G401.6 (cell line): Measurements from ENCODE around the gene HOXD8.

Experiments
- FAIRE-seq: peaks from 2 replicates; lab custom pipeline; 2012; peaks lifted over from hg19 to GRCh38; lab: Jason Lieb, UNC

Gene HOXD8

DNA sequence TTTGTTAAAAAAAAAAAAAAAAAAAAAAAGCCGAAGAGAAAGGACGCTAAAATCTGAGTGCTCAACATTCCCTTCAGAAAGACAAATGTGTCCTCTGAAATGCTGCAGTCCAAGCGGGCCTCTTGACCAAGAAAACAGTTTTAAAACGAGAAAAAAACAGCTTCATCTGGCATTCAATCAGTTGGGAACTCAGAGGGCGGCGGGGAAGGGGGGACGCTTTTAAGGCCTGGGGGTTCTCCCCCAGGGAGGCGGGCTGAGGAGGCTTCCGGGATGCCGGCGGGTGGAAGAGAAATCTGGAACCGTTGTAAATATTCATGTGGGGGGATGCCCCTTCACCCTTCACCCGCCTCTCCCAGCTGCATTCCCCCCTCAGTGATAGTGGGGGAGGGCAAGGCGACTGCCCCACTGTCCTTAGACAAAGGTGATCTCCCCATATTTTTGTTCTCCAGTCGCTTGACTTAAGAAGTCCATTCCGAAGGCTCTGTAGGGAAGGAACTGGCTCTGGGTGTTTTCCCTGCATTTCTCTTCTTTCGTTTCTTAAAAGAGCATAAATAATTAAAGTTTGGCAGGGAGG is 25.7 kb upstream of the HOXD8 start:
- no peak for FAIRE-seq

GRCh38 chr2:176104316-176105077 is 25.0 kb upstream of the HOXD8 start:
- no peak for FAIRE-seq

DNA sequence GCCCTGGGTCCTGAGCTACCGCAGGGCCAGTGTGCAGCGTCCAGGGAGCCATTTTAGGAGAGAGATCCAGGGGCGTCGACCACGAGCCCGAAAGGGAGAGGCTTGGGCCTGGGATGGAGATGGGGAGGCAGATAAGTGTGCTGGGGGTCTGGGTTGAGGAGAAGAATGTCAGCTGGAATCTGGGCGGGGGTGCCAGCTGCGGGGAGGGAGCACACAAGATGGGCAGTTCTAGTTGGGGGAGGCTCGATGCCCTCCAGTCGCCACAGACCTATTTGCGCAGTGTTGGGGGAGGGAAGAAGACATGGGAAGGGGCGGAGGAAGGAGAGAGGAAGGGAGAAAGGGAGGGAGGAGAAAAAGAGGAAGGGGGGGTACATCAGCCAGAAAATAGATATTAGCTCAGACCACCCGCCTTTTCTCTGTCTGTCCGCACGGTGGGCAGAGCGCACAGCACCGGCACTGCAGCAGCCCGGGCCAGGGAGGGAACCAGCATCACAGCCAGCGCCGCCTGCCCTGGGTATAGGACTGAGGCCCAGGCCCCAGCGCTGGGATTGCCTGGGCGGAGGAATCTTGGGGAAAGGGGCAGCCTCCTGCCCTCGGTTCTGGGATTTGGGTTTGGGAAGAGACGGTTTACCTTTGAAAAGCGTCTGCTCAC is 24.3 kb upstream of the HOXD8 start:
- FAIRE-seq, result no peak

DNA sequence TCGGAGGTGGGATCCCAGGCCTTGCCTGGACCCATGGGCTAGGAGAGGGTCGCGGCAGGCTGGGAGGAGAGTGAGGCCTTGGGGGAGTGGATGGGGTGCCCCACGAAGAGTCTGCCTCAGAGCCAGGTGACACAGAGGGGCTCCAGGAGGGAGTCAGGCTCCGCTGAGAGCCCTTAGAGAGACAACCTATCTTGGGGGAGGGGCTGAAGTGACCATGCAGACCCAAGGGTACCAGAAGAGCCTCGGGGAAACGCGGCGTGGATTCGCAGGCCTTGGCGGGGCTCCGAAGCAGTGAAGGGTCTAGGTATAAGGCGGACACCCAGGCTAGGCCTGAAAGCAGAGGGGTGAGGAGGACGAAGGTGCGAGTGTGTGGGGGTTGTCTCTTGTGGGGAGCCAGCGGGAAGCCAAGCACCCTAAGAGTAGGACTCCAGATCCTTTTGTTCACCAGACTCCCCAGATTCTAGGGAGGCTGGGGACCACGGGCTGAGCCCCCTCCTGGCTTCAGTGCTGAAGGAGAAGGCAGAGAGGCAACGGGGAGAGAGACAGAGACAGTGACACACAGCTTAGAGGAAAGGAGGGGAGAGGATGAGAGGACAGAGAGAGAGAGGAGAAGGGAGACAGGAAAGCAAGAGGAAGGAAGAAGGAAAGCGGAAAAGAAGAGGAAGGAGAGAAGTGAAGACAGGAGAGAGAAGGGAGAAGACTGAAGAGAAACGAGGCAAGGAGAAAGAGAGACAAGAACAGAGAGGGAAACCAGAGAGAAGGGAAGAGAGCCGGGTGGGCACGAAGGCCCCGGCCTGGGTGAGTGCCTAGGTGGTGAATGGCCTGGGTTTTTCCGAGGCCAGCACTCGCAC is 23.6 kb upstream of the HOXD8 start:
- FAIRE-seq, result no peak

- FAIRE-seq, result no peak
Observed at GRCh38 chr2:176106581-176107539, 22.6 kb upstream of the HOXD8 start, which contains the start of gene HOXD11. Gene HOXD11, plus strand, starts transcription at chr2:176107280. Its CDS starts 76 bp downstream, at chr2:176107356.

DNA sequence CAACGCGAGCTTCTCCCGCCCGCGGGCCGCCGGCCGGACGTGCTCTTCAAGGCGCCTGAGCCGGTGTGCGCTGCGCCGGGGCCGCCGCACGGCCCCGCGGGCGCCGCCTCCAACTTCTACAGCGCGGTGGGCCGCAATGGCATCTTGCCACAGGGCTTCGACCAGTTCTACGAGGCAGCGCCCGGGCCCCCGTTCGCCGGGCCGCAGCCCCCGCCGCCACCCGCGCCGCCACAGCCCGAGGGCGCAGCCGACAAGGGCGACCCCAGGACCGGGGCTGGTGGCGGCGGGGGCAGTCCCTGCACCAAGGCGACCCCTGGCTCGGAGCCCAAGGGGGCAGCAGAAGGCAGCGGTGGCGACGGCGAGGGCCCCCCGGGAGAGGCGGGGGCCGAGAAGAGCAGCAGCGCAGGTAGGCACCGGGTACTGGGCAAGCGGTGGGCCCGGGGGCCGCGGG is 21.7 kb upstream of the HOXD8 start:
- FAIRE-seq, result no peak

DNA sequence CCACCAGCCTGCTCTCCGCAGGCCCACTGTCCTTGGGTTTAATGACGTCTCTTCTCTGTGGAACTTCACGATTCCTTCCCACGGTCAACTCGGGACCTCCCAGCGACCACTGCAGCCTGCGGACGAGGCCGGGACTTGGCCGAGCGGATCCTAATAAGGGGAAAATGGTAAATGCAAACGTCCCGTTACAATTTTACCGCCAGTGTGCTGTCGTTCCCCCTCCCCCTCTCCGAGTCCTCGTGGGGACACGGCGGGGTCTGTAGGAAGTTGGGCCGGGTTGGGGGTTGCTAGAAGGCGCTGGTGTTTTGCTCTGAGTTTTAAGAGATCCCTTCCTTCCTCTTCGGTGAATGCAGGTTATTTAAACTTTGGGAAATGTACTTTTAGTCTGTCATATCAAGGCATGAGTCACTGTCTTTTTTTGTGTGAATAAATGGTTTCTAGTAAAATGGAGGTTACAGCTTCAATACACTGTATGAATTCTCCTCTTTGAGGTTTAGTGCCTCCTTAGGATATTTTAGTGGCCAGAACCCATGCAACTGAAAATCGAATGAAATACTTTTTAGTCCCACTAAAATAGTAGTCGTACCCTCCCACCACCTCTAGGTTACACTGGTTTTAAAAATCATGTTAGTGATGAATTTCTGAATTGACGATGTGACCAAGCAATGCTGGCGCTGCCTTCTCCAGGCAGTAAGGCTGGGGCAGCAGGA is 20.2 kb upstream of the HOXD8 start:
- FAIRE-seq, result no peak

DNA sequence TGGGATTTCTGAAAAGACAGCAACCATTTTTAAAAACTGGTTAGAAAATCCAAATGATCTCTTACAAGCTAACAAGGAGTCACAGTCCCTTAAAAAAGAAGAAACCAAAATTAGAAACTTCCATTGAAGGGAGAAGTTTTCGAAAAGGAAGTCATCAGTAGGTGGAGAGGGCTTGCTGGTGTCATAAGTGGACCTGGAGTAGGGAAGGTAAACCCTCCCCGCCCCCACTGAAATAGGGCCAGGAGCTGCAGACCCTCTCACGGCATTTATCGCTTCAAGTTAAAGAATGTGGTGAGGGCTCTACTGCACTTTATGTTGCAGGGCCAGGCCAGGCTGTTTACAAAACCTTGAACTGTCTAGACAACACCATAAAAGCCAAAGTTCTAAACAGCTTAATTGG is 19.6 kb upstream of the HOXD8 start:
- FAIRE-seq, result no peak

- no peak for FAIRE-seq
Observed at GRCh38 chr2:176110415-176111308, 18.8 kb upstream of the HOXD8 start.

GRCh38 chr2:176111309-176111663 is 18.2 kb upstream of the HOXD8 start:
- peak; percentile 82 for FAIRE-seq

DNA sequence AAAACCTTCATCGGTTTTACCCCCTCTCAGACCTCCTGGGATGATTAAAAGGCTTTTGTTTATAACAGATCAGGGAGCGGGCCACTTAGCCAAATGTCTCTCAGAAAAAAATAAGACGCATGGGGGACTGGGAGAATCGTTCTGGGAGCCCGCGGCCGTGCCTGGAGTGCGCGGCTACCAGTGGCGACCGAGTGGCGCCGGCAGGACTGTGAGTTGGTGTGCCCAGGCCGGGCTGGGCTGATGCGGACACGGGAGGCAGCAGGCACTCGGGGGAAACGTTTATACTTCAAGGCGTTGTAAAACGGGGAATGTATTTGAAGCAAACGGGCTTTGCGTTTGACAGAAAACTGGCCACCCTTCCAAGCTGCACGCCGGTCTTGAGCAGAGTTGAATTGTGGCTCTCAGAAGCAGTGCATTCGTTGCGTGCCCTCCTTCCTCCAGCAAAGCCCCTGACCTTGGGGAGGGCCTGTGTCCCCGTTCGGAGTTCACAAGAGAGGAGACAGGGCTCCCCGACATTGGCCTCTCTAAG is 17.6 kb upstream of the HOXD8 start:
- FAIRE-seq, result no peak

DNA sequence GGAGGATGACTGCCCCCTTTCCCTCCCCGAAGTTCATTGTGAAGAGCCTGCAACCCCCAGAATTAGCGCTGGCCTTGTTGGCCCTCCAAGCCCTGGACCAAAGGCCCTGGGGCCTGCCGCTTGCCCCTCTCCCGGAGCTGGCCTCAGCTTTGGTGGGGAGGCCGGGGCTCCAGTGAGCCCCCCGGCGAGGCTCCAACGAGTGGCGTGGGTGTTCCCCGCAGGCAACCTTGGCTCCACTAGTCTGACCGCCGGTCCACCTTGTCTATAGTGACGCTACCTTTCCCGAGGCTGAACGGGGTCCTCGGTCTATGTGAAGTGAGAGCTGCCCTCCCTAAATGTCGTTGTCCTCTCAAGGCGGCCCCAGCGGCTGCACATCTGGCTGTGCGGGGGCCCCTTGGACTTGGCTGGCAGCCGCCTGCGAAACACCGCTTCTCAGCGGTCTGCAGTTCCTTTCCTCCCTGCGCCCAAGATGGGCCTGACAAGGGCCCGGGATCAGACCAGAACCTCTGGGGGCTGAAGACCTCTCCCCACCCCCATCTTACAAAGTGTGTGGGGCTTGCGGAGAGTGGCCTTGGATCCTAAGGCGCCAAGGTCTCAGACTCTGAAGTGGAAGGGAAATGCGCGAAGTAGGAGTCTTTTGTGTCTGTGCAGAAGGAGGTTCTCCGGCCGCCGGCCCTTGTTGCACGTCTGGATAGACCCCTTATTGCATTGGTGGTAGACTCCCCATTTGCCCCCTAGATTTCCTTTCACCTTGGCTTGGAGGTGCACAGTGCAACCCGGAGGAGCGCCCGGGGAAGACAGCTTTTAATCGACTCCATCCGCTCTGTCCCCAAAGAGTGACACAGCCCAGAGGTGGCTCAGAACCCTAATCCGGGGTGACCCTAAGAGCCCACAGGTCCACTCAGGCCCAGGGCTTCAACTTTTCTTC is 16.9 kb upstream of the HOXD8 start:
- no peak for FAIRE-seq

GRCh38 chr2:176114120-176114929 is 15.2 kb upstream of the HOXD8 start:
- FAIRE-seq, result no peak

GRCh38 chr2:176114930-176115625 is 14.4 kb upstream of the HOXD8 start:
- no peak for FAIRE-seq

- no peak for FAIRE-seq
Observed at GRCh38 chr2:176115883-176116813, 13.4 kb upstream of the HOXD8 start, which contains the start of gene HOXD10. Gene HOXD10, plus strand, starts transcription at chr2:176116778. Its CDS starts 56 bp downstream, at chr2:176116834.
